Omental fat pad (tissue), 4 donors: ENCODE data around the gene ULBP2. TPM values are rescaled to one million over a fixed set of nuclear protein-coding genes. Genes with fewer than 3 reads are reported as not detected.
"Not testable (repeated sequence)": the region's sequence is repeated elsewhere in the genome, so short reads cannot be mapped to it uniquely, and the experiment has no call there.

Experiments
- ATAC-seq: fragments of 150-250 bp; one replicate; pipeline ENCODE4 v1.9.1; 2016; ENCODE audit warnings: mild to moderate bottlenecking, moderate library complexity; ENCODE audit not compliant: low FRiP score
- DNase-seq: peaks from one replicate; pipeline ENCODE4 v3.0.0-alpha.2; 2019; ENCODE audit warnings: low spot score
- total RNA-seq, 4 donors: library from RNA; depleted of rRNA; stranded (reverse); fragments of >200 nt; gene quantifications; one replicate each; pipeline ENCODE4 v1.1.0, GENCODE V29; 2016
- TF ChIP-seq, protein P1 (sequence below), 3 donors: fragments of 450-650 bp; IDR thresholded peaks; one replicate each; pipeline ENCODE4 v1.5.1; 2016 to 2017; ENCODE audit warnings: antibody characterized with exemption in 3 of 3, mild to moderate bottlenecking in 3 of 3, moderate library complexity in 2 of 3

Gene ULBP2
- total RNA-seq, 4 donors from 2014 or later: 1.1 to 2.5 (median 1.2) TPM; not detected in 1

DNA sequence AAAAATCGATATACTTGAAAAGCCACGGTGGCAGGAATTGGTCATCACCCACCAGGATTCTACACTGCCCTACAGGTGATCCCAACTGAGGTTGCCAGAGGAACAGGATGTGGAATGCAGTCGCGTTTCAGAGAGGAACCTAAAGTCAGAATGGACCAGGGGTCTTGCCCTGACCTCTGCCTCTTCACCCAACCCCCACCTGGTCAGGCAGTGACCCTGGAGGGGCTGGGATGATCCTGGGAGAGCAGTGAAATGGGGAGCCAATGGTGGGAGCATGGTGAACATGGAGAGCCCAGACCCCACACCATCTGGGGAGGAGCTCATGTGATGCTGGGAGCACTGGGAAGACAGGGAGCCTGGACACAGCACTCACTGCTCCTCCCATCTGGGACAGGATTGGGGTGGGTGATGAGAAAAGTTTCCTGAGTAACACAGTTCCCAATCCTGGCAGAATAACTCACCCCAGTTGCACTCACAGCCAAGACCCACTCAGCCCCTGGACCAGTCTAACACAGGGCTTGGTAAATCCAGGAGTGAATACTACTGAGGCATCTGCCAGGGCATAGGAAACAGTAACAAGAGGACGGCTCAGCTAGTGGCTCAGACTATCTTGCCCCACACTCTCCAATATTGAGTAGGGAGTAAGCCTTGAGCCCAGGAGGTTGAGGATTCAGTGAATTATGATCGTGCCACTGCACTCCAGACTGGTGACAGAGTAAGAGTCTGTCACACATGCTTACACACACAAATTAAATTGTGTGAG lies 1.7 kb upstream of the ULBP2 start:
- DNase-seq: no peak

DNA sequence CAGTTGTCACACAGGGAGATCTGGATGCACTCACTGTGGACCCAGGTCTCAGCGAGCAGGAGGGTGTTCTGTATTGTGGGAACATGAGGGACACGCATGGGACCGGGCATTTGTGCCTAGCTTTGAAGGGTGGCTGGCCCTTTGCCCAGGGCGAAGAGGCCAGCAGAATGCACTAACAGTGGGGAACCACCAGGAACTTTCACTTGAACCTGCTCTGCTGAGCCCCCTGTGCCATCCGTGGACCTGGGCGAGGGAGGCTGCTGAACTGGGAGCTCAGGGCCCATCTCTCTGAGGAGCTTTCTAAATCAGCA lies 1.2 kb upstream of the ULBP2 start:
- ATAC-seq (no peak), DNase-seq (no peak)
- TF ChIP-seq, protein P1, sequence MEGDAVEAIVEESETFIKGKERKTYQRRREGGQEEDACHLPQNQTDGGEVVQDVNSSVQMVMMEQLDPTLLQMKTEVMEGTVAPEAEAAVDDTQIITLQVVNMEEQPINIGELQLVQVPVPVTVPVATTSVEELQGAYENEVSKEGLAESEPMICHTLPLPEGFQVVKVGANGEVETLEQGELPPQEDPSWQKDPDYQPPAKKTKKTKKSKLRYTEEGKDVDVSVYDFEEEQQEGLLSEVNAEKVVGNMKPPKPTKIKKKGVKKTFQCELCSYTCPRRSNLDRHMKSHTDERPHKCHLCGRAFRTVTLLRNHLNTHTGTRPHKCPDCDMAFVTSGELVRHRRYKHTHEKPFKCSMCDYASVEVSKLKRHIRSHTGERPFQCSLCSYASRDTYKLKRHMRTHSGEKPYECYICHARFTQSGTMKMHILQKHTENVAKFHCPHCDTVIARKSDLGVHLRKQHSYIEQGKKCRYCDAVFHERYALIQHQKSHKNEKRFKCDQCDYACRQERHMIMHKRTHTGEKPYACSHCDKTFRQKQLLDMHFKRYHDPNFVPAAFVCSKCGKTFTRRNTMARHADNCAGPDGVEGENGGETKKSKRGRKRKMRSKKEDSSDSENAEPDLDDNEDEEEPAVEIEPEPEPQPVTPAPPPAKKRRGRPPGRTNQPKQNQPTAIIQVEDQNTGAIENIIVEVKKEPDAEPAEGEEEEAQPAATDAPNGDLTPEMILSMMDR (IDR thresholded peaks at IDR 0.05): no peak

More for the DNA sequence above, 1.7 kb upstream of the ULBP2 start:
- TF ChIP-seq, protein P1 (IDR thresholded peaks at IDR 0.05): no peak
- no peak for ATAC-seq

DNA sequence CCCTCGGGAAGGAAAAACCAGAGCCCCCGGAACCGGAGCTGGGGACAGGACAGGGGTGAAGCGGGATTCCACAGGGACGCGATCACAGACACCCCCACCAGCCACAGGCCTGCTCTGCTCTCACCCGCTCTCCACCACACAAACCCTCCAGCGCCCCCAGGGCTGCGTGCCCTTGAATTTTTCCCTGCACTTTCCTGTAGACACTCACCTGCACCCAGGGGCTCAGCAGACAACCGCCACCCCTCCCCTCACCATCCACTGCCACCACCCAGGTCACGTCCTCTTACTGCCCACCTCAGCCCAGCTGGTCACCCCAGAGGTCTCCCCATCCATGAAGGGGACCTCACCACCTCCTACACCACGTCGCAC lies 631 bp downstream of the ULBP2 start:
- TF ChIP-seq, protein P1 (IDR thresholded peaks at IDR 0.05): no peak
- no peak for ATAC-seq
- DNase-seq: no peak

DNA sequence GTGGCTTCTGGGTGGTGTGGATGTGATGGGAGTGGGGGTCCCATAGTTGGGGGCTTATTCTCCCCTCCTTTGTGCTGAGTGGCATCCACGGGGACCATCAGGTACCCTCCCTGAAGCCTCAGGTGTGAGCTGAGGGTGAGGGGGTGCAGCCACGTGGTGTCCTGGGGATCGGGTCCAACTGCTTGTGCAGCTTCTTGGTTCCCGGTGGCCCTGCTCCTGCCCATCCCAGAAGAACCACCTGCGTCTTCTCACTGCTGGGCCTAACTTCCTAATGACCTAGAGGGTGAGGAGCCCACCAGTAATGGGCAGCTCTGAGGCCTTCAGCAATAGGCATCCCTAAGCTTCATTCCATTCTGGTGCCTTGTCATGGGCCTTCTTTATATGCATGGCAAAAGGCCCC lies 1.5 kb downstream of the ULBP2 start:
- not testable (repeated sequence) for ATAC-seq

DNA sequence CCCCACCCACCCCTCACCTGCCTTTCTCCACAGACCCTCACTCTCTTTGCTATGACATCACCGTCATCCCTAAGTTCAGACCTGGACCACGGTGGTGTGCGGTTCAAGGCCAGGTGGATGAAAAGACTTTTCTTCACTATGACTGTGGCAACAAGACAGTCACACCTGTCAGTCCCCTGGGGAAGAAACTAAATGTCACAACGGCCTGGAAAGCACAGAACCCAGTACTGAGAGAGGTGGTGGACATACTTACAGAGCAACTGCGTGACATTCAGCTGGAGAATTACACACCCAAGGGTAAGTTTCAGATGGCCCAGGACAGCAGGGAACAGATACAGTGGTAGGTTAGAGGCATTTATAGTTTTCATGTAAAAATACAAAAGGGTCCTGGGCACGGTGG lies 3.5 kb downstream of the ULBP2 start:
- not testable (repeated sequence) for ATAC-seq

More for the DNA sequence above, 1.5 kb downstream of the ULBP2 start:
- DNase-seq: not testable (repeated sequence)

DNA sequence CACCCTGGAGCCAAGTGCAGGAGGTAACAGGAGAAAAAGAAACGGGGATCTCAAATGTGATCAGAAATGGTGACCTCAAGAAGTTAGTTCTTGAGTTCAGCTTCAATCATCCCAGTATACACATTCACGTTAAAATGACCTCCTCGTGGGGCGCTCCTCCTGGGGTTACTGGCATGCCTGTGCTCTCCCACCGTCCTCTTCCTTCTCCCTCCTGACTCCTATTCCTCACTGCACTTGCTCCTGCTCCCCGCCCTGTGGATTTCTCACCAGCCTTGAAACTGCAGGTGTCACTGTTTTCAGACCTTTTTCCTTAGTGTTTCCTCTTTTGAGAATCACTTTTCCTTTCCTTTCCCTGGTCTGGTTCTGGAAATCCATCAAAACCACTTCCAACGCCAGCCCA lies 4.8 kb downstream of the ULBP2 start:
- ATAC-seq, DNase-seq: not testable (repeated sequence)

More for the DNA sequence above, 3.5 kb downstream of the ULBP2 start:
- not testable (repeated sequence) for DNase-seq

DNA sequence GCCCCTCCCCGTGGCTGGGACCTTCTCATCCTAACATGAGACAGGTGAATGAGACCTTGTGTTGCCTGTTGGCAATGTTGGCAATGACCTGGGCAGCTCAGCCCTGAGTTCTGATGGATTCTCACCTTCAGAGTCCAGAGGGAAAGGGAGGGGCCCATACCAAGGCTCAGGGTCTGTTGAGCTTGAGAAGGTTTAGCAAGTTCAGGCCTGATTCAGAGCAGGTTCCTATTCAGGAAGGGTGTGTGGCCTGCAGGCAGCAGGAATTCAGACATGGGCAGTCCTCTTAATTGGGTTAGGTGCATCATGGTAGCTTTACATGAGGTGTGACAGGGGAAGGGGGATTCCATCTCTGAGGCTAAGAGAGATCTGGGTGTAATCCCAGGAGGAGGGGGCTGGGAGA lies 5.7 kb downstream of the ULBP2 start:
- not testable (repeated sequence) for DNase-seq, ATAC-seq

DNA sequence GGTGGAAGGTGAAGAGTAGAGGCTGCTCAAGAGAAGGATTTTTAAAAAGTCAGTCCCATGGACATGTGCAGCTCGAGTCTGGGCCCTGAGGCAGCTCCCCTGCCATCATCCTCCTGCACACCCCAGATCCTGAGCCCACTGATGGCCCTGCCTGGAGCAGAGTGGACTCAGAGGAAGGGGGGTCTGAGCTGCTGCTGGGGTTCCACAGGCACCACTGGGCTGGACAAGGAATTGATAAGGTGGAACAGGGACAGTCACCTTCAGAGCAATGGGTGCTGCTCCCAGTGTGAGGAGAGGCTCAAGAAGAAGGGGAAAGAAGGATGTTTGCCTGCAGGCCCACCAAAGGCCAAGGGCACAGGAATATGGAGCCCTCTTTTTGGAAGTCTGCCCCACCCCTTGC lies 6.2 kb downstream of the ULBP2 start:
- DNase-seq (no peak), ATAC-seq (no peak)
- TF ChIP-seq, protein P1 (IDR thresholded peaks at IDR 0.05): no peak

DNA sequence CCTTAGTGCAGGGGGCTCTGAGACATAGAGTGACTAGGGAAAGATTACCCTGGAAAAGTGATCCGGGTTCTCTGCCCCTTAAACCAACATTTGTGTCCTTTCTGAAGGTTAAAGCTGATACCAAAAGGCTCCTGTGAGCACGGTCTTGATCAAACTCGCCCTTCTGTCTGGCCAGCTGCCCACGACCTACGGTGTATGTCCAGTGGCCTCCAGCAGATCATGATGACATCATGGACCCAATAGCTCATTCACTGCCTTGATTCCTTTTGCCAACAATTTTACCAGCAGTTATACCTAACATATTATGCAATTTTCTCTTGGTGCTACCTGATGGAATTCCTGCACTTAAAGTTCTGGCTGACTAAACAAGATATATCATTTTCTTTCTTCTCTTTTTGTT lies 6.8 kb downstream of the ULBP2 start:
- DNase-seq (no peak), ATAC-seq (no peak)
- TF ChIP-seq, protein P1 (IDR thresholded peaks at IDR 0.05): no peak
